HCT116 (cell line): Measurements from ENCODE around the gene CCDC9. TPM values are rescaled to one million over a fixed set of nuclear protein-coding genes. Genes with fewer than 3 reads are reported as not detected.
A peak's percentile ranks its signal among the peaks of the same experiment; 100 is the strongest.

Experiments used
- ATAC-seq: fragments of 200-7000 bp; cut with Tn5 transposase; 2 replicates; pipeline ENCODE4 v1.9.1; 2020; ENCODE audit warnings: mild to moderate bottlenecking, moderate library complexity
- BruUV-seq: library from RNA; stranded (reverse); fragments of 400-500 nt; replicated peaks from 2 replicates; lab custom pipeline; 2021; lab: Mats Ljungman, UMichigan
- CTCF ChIA-PET: fragments of 300-600 bp; sonication (Branson Sonifier 250); formaldehyde crosslinking; loops from one replicate; lab custom pipeline; 2021; ENCODE audit warnings: antibody characterized with exemption; lab: Charles Lee
- POLR2A ChIA-PET: fragments of 300-600, 350-600 bp; sonication (Branson Sonifier 250); formaldehyde crosslinking; loops from one replicate; lab custom pipeline; 2021; ENCODE audit warnings: antibody characterized with exemption; lab: Charles Lee
- RAD21 ChIA-PET, 2 experiments: fragments of 300-600 bp; sonication (Branson Sonifier 250); formaldehyde crosslinking; loops; one replicate each; lab custom pipeline; 2023; ENCODE audit warnings: low total read pairs in 2 of 2; ENCODE audit not compliant: uncharacterized antibody in 2 of 2, unreplicated experiment in 2 of 2, low non-redundant PET in 1 of 2; lab: Charles Lee
- DNase-seq: peaks from one replicate; pipeline ENCODE4 v3.0.0-alpha.2; 2010; ENCODE audit warnings: low read depth, low spot score
- H2AFZ ChIP-seq: fragments of 200-600 bp; shearing (Covaris generic), sonication (generic); 2 replicates; pipeline ENCODE4 v1.6.1; 2017; ENCODE audit warnings: low read depth, mixed run types, mixed read lengths, antibody characterized with exemption, low read length; ENCODE audit not compliant: poor library complexity, severe bottlenecking
- H3K27ac ChIP-seq: 2 replicates; pipeline ENCODE4 v1.5.1; 2012; ENCODE audit warnings: low read depth, low read length
- H3K27me3 ChIP-seq: fragments of 200-600 bp; sonication (generic); 2 replicates; pipeline ENCODE4 v1.6.1; 2016; ENCODE audit warnings: mixed run types, low read length, mixed read lengths; ENCODE audit not compliant: insufficient read depth
- H3K36me3 ChIP-seq, 2 experiments: fragments of 200-500 bp in 1 of 2; fragments of 200-600 bp in 1 of 2; sonication (Bioruptor generic) in 1 of 2; sonication (generic) in 1 of 2; 2 replicates each; pipeline versions ENCODE4 v1.5.1 to v1.6.1; 2014 to 2016; ENCODE audit warnings: low read length in 2 of 2, inconsistent platforms in 1 of 2, mixed read lengths in 1 of 2, mixed run types in 1 of 2; ENCODE audit not compliant: insufficient read depth in 2 of 2, control insufficient read depth in 1 of 2
- H3K4me1 ChIP-seq, 2 experiments: fragments of 200-600 bp in 1 of 2; sonication (generic) in 1 of 2; 2 replicates each; pipeline versions ENCODE4 v1.5.1 to v1.6.1; 2012 to 2017; ENCODE audit warnings: low read length in 2 of 2, inconsistent platforms in 1 of 2, mild to moderate bottlenecking in 1 of 2, mixed read lengths in 1 of 2, mixed run types in 1 of 2, moderate library complexity in 1 of 2; ENCODE audit not compliant: insufficient read depth in 2 of 2, control insufficient read depth in 1 of 2
- H3K4me2 ChIP-seq: fragments of 200-600 bp; sonication (generic); 2 replicates; pipeline ENCODE4 v1.6.1; 2017; ENCODE audit warnings: mixed run types, low read length, mixed read lengths
- H3K4me3 ChIP-seq, 2 experiments: fragments of 200-600 bp in 1 of 2; sonication (generic) in 1 of 2; replicated peaks in 1 of 2; 2 replicates each; pipeline ENCODE4 v1.5.1; 2011 to 2016; ENCODE audit warnings: low read length in 2 of 2, control low read depth in 1 of 2, low read depth in 1 of 2, mild to moderate bottlenecking in 1 of 2, mixed read lengths in 1 of 2, mixed run types in 1 of 2
- H3K79me2 ChIP-seq: fragments of 200-600 bp; sonication (generic); 2 replicates; pipeline ENCODE4 v1.6.1; 2017; ENCODE audit warnings: mild to moderate bottlenecking, mixed run types, low read length, moderate library complexity, mixed read lengths; ENCODE audit not compliant: insufficient read depth
- H3K9ac ChIP-seq: fragments of 200-600 bp; sonication (generic); 2 replicates; pipeline ENCODE4 v1.6.1; 2016; ENCODE audit warnings: low read length, mixed read lengths
- H3K9me2 ChIP-seq: fragments of 200-600 bp; sonication (generic), shearing (Covaris generic); 2 replicates; pipeline ENCODE4 v1.6.1; 2017; ENCODE audit warnings: mixed run types, mild to moderate bottlenecking, moderate library complexity; ENCODE audit not compliant: insufficient read depth
- H3K9me3 ChIP-seq, 2 experiments: fragments of 200-500 bp in 1 of 2; fragments of 200-600 bp in 1 of 2; sonication (Bioruptor generic) in 1 of 2; sonication (generic) in 1 of 2; 2 replicates each; pipeline ENCODE4 v1.6.1; 2014 to 2017; ENCODE audit warnings: low read length in 2 of 2, mixed read lengths in 2 of 2, inconsistent platforms in 1 of 2, low read depth in 1 of 2, mild to moderate bottlenecking in 1 of 2, mixed run types in 1 of 2, moderate library complexity in 1 of 2; ENCODE audit not compliant: control insufficient read depth in 1 of 2, insufficient read depth in 1 of 2
- H4K20me1 ChIP-seq: fragments of 200-600 bp; sonication (generic), shearing (Covaris generic); 2 replicates; pipeline ENCODE4 v1.6.1; 2017; ENCODE audit warnings: mixed run types, mild to moderate bottlenecking, moderate library complexity; ENCODE audit not compliant: insufficient read depth
- POLR2AphosphoS5 ChIP-seq: IDR thresholded peaks from 2 replicates; pipeline ENCODE4 v1.6.1; 2011; ENCODE audit warnings: mild to moderate bottlenecking, low read depth, low read length, moderate library complexity
- SIN3A ChIP-seq: IDR thresholded peaks from 2 replicates; pipeline ENCODE4 v1.6.1; 2012; ENCODE audit warnings: low read depth
- SRF ChIP-seq: IDR thresholded peaks from 2 replicates; pipeline ENCODE4 v1.6.1; 2012; ENCODE audit warnings: low read depth
- intact Hi-C: fragments of 100-400 bp; cut with micrococcal nuclease; formaldehyde crosslinking; loops from 2 replicates; pipeline ENCODE4 v1.10.0; 2022
- total RNA-seq: library from RNA; stranded (reverse); gene quantifications from one replicate; pipeline ENCODE4 v1.2.1, GENCODE V29; 2021; ENCODE audit not compliant: unreplicated experiment
- TF ChIP-seq, protein P1 (sequence below): IDR thresholded peaks from 2 replicates; pipeline ENCODE4 v1.6.1; 2012
- TF ChIP-seq, protein P2 (sequence below), 3 experiments: fragments of 200-600 bp in 1 of 3; sonication (generic) in 1 of 3; IDR thresholded peaks in 2 of 3; conservative IDR thresholded peaks in 1 of 3; 2 replicates each; pipeline ENCODE4 v1.5.1; 2012 to 2017; ENCODE audit warnings: low read depth in 2 of 3, low read length in 2 of 3, antibody characterized with exemption in 1 of 3, borderline replicate concordance in 1 of 3, control low read depth in 1 of 3, mild to moderate bottlenecking in 1 of 3, mixed read lengths in 1 of 3, mixed run types in 1 of 3, moderate library complexity in 1 of 3; ENCODE audit not compliant: insufficient read depth in 1 of 3

Gene CCDC9
- total RNA-seq, 1 experiment from 2014 or later: 40.6 TPM

DNA sequence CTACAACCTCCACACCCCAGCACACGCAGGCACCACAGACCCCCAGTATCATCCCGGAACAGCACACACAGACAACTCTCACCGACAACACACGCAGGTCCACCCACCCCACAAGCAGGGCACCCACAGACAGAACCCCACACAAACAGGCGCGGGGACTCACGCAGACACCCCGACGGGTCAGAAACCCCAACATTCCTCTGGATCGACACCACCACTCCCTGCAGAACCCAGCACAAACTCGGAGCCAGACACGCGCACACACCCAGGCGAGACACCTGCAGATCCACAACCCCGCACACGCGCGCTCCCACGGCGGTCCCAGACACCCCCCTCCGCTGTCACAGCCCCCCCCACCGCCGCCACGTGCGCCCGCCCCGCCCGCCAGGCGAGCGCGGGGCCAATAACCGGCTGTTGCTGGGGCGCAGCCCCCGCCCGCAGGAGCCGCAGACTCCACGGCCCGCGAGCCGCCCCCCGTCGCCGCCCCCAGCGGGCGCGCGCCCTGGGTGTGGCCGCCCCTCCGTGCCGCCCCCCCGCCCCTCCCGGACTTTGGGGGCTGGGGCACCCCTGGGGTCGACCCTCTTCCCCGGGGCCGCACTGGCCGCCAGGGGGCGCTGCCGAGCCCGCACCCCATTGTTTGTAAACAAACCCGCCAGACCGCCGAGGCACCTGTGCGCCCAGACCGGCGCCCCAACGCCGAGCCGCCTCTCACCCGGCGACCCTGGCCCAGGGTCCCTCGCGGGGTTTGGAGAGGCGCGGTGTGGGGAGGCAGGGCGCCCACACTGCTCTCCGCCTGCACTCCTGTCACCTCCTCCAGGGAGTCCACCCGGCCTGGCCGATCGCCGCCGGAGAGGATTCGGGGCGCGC lies 26.0 kb upstream of the CCDC9 start:
- Histone ChIP-seq H3K4me2 (peak overlapping the region; percentile 100), H3K79me2 (peaks cover 22% of the 10 kb centered on the region), H3K36me3 (no peaks in the 10 kb centered on the region), H2AFZ (no peak overlapping the region), H4K20me1 (no peaks in the 10 kb centered on the region), H3K9ac (peak overlapping the region; percentile 87), H3K27me3 (no peaks in the 10 kb centered on the region), H3K9me3 (no peaks in the 10 kb centered on the region), H3K27ac (peak overlapping the region; percentile 97; the same call in 1 of the 2 replicates), H3K4me1 (peaks cover 33 to 72% of the 10 kb centered on the region in 2 experiments), H3K4me3 (peak overlapping the region; percentile 76 to 78), H3K9me2 (no peaks in the 10 kb centered on the region)
- DNase-seq (no peak), ATAC-seq (peak; percentile 2; the same call in 1 of the 2 replicates)
- ChIA-PET RAD21 (no interaction called here), POLR2A (interaction anchor here (1.1 kb wide), 1 partner anchor 14 kb away, joined by 3 read pairs; no protein-coding TSS in a partner anchor), CTCF (no interaction called here)
- no TSS peak for BruUV-seq
- TF ChIP-seq SIN3A (peak; percentile 57; the same call in 1 of the 2 replicates), POLR2AphosphoS5 (no peak; the same call in 1 of the 2 replicates), SRF (no peak)
- TF ChIP-seq, protein P1, sequence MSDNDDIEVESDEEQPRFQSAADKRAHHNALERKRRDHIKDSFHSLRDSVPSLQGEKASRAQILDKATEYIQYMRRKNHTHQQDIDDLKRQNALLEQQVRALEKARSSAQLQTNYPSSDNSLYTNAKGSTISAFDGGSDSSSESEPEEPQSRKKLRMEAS: peak; percentile 76
- TF ChIP-seq, protein P2, sequence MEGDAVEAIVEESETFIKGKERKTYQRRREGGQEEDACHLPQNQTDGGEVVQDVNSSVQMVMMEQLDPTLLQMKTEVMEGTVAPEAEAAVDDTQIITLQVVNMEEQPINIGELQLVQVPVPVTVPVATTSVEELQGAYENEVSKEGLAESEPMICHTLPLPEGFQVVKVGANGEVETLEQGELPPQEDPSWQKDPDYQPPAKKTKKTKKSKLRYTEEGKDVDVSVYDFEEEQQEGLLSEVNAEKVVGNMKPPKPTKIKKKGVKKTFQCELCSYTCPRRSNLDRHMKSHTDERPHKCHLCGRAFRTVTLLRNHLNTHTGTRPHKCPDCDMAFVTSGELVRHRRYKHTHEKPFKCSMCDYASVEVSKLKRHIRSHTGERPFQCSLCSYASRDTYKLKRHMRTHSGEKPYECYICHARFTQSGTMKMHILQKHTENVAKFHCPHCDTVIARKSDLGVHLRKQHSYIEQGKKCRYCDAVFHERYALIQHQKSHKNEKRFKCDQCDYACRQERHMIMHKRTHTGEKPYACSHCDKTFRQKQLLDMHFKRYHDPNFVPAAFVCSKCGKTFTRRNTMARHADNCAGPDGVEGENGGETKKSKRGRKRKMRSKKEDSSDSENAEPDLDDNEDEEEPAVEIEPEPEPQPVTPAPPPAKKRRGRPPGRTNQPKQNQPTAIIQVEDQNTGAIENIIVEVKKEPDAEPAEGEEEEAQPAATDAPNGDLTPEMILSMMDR (IDR thresholded peaks at IDR 0.05 in 2 of 3, conservative IDR thresholded peaks at IDR 0.05 in 1 of 3; ENCODE audit: borderline replicate concordance in 1 of 3, insufficient read depth in 1 of 3, low read depth in 2 of 3, low read length in 2 of 3): peak in 2 of 3 experiments; percentile 66 to 75; a peak in 4 of 6 replicates
- intact Hi-C loops: no loop called here
